NCI-H226 (cell line): Measurements from ENCODE around the gene GPR157.
"Not testable (repeated sequence)": the region's sequence is repeated elsewhere in the genome, so short reads cannot be mapped to it uniquely, and the experiment has no call there.

ENCODE experiments used
- DNase-seq: peaks from one replicate; pipeline ENCODE4 v3.0.0-alpha.2; 2015

The GPR157 gene, protein sequence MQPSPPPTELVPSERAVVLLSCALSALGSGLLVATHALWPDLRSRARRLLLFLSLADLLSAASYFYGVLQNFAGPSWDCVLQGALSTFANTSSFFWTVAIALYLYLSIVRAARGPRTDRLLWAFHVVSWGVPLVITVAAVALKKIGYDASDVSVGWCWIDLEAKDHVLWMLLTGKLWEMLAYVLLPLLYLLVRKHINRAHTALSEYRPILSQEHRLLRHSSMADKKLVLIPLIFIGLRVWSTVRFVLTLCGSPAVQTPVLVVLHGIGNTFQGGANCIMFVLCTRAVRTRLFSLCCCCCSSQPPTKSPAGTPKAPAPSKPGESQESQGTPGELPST

DNA sequence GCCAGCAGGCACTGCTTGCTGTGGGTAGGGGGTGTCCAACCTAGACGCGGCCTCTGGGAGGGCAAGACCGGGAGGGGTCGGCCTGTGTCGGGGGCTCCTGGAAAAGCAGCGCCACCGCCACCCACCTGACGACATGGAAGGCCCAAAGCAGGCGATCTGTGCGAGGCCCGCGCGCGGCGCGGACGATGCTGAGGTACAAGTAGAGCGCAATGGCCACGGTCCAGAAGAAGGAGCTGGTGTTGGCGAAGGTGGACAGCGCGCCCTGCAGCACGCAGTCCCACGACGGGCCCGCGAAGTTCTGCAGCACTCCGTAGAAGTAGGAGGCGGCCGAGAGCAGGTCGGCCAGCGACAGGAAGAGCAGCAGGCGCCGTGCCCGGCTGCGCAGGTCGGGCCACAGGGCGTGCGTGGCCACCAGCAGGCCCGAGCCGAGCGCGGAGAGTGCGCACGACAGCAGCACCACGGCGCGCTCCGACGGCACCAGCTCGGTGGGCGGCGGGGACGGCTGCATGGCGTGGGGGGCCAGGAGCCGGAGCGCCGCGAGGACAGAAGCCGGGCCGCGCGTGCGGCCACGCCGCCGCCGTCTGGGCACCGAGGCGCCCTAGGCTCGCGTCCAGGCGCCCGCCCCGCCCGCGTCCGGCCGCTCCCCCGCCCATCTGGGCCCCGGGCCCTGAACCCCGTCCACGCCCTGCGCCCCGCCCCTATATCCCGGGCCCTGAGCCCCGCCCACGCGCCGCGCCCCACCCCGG lies at the start of gene GPR157:
TSS of gene GPR157 (minus strand) at position 583 of the 746 bp plus-strand sequence. CDS start at position 508, 75 bp downstream.
- DNase-seq = peak; percentile 58

DNA sequence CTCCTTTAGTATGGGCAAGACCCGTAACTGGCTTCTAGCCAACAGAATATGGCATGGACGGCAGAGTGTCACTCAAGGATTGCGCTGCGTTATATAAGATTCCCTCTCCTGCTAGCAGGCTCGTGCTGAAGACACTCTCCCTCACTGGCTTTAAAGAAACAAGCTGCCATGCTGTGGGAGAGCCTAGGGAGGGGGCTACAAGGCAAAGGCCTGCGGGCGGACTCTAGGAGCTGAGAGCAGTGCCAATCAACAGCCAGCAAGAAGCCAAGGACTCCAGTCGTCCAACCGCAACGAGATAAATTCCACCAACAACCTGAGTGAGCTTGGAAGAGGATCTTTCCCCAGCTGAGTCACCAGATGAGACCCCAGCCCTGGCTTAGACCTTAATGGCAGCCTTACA lies 45.9 kb upstream of the GPR157 start:
- no peak for DNase-seq

DNA sequence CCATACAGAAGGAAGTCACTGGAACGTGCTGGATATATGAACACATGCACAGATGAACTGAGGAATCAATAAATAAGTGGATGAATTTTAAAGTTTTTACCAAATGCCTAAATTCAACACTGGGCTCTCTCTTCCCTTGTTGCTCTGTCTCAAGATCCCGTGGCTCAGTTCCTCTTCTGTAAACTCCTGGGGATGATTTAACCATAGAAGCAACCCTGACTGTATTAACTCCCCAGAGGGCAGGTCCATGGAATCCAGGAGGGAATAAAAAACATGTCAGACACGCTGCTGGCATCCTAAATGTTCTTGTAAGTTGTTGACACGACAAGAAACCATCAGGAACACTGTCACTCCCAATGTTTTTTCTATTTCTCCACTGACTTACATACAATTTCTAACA lies 45.3 kb upstream of the GPR157 start:
- no peak for DNase-seq

DNA sequence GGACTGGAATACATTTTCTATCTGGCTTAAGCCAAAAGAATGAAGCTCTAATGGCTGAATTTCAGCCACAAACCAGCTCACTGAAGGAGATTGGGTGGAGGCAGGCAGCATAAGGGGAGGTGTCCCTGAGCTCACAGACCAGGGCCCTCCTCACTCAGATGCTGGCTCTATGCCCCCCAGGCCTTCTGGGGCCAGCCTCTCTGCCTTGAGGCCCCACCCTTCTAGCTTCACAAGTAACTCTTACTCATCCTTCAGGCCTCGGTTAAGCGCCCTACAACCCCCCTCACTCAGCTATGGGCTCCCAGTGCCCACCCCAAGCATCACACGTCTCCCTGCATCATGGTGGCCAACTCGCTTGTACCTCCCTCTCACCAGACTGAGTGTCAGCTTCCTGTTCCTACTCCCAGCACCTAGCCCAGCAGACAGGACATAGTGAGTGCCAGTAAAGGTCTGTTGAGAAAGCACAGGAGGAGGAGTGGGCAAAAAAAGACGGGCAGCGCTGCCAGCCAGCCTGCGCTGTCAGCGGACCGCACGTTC lies 40.8 kb upstream of the GPR157 start:
- DNase-seq = peak; percentile 27

- DNase-seq = no peak
Observed at GRCh38 chr1:9167638-9168037, 38.7 kb upstream of the GPR157 start.

- DNase-seq = no peak
Observed at GRCh38 chr1:9166289-9167235, 37.7 kb upstream of the GPR157 start.

- no peak for DNase-seq
Observed at GRCh38 chr1:9165396-9165795, 36.5 kb upstream of the GPR157 start.

DNA sequence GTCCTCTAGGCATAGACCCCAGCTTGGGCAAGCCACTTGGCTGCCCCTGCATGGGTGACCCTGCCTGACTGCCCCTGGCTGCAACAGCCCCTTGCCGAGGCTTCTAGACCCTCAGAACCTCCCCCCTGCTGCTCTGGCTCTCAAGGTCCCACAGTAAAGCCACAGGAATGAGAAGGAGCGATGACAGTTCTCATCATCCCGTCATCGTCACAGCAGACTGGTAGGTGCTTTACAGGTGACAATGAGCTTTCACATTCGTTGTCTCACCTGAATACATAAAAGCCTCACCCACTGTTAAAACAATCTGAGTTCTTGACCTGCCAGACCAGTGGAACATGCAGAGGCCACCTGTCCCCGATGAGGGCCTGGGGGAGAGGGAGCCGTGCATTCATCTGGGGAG lies 36.0 kb upstream of the GPR157 start:
- DNase-seq = no peak

DNA sequence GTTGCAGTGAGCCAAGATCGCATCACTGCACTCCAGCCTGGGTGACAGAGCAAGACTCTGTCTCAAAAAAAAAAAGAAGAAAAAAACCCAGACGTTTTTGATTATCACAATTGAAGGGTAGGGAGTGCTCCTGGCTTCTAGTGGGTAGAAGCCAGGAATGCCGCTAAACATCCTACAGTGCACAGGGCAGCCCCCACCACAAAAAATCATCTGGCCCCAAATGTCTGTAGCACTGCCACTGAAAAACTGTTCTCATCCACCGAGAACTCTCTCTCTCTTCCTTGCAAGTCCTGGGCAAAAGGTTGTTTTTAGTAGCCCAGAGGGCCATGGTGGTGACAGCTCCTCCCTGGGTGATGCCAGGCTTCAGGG lies 35.6 kb upstream of the GPR157 start:
- no peak for DNase-seq

GRCh38 chr1:9161963-9162362 lies 33.1 kb upstream of the GPR157 start:
- no peak for DNase-seq

DNA sequence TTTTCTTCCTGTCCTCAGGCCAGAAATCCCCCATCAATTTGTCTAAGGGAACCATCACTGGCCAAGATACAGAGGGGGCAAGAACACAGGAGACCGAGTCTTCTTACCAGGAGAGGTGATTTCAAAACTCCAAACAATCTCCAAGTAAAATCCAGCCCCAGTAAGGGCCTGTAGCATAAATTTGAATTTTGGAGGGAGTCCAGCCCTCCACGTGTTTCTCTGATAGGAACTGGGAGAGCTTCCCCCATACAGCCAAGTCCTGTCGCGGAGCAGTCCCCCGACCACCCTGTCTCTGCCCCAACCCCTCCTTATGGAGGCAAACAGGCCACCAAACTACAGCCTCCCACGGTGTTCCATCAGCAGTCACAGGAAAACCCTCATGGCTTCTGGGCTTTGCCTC lies 32.4 kb upstream of the GPR157 start:
- DNase-seq = no peak

GRCh38 chr1:9160079-9160717 lies 31.3 kb upstream of the GPR157 start:
- no peak for DNase-seq

DNA sequence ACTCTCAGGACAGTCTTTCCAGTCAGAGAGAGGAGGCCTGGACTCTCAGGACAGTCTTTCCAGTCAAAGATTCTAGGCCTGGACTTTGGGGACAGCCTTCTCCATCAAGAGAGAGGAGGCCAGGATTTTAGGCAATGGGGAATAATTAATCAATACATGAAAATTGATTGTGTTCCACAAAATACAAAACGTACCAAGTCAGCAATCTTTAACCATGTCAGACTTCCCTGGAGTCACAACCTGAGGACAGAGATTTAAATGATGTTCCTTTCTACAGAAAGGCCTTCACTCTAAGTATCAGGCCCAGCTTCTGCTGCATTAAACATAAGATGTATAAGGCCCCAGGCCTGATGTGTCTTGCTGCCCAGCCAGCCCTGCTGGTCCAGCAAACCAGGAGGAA lies 27.0 kb upstream of the GPR157 start:
- DNase-seq = no peak

DNA sequence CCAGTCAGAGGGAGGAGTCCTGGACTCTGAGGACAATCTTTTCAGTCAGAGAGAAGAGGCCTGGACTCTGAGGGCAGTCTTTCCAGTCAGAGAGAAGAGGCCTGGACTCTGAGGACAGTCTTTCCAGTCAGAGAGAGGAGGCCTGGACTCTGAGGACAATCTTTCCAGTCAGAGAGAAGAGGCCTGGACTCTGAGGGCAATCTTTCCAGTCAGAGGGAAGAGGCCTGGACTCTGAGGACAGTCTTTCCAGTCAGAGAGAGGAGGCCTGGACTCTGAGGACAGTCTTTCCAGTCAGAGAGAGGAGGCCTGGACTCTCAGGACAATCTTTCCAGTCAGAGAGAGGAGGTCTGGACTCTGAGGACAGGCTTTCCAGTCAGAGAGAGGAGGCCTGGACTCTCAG lies 26.5 kb upstream of the GPR157 start:
- not testable (repeated sequence) for DNase-seq

DNA sequence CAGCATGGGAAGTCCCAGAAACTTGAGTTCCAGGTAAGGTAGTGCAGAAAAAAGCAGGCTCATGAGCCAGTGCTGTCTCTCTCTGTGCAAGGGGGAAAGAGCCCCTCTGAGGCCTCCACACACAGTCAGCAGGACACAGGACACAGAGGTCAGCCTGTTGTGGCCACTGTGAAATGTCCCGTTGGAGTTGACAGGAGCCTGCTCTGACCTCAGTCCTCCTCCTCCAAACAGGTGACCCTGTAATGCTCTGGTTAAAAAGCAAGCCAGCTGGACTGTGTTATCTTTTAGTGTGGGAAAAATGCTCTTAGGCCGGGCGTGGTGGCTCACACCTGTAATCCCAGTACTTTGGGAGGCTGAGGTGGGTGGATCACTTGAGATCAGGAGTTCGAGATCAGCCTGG lies 24.2 kb upstream of the GPR157 start:
- no peak for DNase-seq

GRCh38 chr1:9152535-9152934 lies 23.6 kb upstream of the GPR157 start:
- no peak for DNase-seq

- no peak for DNase-seq
Observed at GRCh38 chr1:9151328-9151860, 22.5 kb upstream of the GPR157 start.

DNA sequence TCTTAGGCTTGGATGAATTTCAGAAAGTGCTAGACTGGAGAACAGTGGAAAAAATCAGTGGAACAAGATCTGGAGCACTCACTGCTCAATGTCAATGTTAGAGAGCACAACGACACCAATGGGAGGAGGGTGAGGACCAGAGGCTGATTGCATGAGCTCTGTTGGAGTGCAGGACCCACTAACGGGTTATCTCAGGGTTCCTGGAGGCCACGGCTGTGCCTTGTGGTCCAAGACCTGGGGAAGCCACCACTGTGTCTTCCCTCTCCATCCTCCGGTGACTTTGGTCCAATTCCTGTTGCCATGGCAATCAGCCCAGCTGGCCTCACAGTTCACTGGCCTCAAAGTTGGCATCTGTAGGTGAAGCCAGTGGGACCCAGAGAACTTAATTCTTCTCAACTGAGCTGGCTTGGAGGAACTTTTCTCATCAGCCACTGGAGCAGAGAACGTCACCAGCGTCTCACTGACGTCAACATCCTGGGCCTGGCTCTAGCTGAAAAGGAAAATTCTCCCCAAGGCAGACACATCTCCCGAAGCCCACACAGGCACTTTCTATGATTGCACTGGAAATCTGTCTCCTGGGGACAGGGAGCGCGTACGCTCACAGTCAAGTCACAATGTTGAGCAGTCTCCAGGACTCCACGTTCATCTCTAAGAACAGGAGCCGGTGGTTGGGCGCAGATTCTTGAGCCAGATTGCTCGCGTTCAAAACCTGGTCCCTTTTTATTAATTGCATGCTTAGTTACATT lies 21.9 kb upstream of the GPR157 start:
- no peak for DNase-seq

DNA sequence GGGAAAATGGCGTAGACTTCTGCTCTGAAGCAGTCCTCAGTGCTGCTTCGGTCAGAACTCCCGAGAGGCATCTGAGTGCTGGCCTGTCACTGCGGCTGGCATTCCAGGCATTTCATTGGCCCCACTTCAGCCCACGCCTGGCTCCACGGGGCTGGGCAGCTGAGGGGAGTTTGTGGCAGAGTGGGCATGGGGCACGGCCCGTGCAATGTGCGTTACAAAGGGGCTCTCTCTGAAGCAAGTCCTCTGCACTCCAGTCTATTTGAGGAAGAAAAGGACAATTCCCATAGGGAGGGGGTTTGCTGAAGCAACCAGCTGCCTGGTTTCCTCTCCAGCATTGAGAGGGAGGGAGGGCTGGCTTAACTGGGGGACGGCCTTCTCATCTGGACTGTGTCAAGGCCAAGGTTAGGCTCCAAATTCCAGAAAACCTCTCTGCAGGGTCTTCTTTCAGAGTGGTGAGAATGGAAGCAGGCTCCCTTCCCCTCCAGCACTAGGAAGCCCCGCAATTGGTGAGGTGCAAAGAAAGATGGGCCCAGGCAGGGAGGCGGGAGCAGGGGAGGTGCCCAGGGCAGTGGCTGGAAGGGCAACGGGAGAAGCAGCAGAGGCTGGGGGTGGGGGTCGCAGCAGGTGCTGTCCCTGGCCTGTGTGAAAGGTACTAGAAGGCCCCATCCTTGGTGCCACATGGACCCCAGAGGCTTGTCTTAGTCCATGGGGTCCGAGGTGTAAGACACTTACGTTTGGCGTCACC lies 21.1 kb upstream of the GPR157 start:
- no peak for DNase-seq

DNA sequence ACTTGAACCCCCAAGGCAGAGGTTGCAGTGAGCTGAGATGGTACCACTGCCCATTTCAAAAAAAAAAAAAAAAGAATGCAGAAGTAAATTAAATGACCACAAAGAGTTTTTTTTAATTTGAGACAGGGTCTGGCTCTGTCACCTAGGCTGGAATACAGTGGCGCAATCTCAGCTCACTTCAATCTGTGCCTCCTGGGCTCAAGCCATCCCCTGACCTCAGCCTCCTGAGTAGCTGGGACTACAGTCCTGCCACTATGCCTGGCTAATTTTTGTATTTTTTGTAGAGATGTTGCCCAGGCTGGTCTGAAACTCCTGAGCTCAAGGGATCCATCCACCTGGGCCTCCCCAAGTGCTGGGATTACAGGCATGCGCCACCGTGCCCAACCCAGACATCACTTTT lies 20.2 kb upstream of the GPR157 start:
- DNase-seq = no peak

- no peak for DNase-seq
Observed at GRCh38 chr1:9146156-9146555, 17.3 kb upstream of the GPR157 start.
